ENCODE measurements around the gene UNC119B. TPM values are rescaled to one million over a fixed set of nuclear protein-coding genes. Genes with fewer than 3 reads are reported as not detected.

UNC119B gene
- total and polyA plus RNA-seq, 3 donors from 2014 or later, result 42.2 to 45.2 (median 43.3) TPM

DNA sequence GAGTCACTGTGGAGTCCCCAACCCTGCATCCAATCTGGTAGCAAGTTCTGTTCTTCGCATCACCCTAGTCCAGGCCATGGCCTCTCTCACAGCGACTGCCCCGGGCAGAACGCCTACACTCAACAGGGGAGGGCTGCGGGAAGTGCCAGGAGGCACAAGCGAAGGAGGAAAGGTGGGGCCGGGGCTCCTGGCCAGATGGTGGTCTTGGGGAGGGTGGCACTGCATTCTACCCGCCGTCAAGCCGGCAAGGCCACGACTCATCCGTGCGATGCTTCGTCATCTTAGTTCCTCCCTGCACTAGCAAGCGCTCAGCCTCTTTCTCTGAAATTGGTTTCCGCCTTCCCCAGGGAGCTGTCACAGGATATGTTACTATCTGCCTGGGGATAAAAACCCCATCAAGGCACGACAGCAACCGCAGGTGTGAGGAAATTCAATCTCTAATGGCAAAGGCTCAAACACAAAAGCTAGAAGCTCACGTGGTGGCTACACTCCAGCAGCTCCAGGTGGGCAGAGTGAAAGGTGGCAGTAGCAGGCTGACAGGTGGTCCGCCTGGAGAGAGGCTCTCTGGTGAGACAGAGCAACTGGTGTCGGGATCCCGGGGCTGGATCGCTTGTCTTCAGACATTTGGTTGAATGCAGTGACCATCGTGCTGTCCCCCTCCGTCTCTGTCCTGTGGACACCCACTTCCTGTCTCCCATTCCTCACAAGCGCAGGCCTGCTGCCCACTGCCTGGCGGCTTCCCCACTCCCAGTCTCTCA is 49.5 kb downstream of the UNC119B start:
- no peaks in the 10 kb centered on the region for H3K9me3 ChIP-seq
- intact Hi-C loops (cut with DNase I; ENCODE audit: low total_unique reads), result no loop called here
- 85 to 86% methylated on average over 24 to 27 of the region's 27 CpGs for WGBS, 2 donors
- no peak overlapping the region for H3K4me3 ChIP-seq
- no peak for TF ChIP-seq POLR2A (IDR thresholded peaks at IDR 0.05)
- TF ChIP-seq, protein P1, sequence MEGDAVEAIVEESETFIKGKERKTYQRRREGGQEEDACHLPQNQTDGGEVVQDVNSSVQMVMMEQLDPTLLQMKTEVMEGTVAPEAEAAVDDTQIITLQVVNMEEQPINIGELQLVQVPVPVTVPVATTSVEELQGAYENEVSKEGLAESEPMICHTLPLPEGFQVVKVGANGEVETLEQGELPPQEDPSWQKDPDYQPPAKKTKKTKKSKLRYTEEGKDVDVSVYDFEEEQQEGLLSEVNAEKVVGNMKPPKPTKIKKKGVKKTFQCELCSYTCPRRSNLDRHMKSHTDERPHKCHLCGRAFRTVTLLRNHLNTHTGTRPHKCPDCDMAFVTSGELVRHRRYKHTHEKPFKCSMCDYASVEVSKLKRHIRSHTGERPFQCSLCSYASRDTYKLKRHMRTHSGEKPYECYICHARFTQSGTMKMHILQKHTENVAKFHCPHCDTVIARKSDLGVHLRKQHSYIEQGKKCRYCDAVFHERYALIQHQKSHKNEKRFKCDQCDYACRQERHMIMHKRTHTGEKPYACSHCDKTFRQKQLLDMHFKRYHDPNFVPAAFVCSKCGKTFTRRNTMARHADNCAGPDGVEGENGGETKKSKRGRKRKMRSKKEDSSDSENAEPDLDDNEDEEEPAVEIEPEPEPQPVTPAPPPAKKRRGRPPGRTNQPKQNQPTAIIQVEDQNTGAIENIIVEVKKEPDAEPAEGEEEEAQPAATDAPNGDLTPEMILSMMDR (IDR thresholded peaks at IDR 0.05), result no peak
- no peak overlapping the region for H3K27ac ChIP-seq
- no peaks in the 10 kb centered on the region for H3K4me1 ChIP-seq
- no peaks in the 10 kb centered on the region for H3K36me3 ChIP-seq (ENCODE audit: low read depth, missing control alignments)
- DNase-seq, result no peak
- no peaks in the 10 kb centered on the region for H3K27me3 ChIP-seq

DNA sequence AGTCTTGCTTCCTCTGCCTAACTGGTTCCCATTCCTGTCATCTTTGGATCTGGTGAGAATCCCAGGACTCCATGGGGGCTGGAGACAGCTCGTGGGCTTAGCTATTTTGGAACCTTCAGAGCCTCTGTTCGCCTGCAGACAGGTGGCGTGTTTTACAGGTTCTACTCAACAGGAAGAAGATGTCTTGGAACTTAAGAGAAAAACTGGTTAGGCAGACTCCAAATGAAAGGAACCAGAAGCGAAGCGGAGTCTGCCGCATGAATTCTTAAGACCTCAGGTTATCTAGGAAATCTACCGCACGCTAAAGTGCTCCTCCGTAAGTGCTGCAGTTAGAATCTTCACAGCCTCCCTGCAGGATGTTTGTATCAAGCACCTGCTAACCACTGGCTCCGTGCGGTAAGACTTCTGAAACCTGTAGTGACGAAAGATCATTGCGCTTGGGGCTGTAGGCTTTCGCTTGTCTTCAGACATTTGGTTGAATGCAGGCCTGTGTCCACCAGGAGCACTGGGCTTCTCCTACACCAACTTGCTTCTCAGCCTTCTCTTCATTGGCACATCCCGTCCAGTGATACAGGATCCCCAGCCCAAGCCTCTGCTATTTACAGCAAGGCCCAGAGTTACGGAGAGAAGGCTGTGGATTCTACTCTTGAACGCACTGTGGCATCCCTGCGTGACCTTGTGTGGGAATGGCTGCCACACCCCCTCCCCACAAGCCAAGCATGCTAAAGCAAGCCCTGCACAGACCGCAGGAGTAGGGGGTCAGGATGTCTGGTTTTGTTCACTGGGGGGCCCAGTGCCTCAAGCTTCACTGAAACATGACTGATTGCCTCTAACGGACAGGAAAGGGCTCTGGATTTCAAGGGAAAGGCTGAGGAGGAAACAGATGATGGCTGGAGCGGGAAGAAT is 50.3 kb downstream of the UNC119B start:
- Histone ChIP-seq H3K4me1 (no peaks in the 10 kb centered on the region), H3K27ac (peak overlapping the region in 1 of 2 donors; percentile 1), H3K9me3 (no peaks in the 10 kb centered on the region), H3K4me3 (no peak overlapping the region), H3K36me3 (ENCODE audit: low read depth, missing control alignments) (no peaks in the 10 kb centered on the region), H3K27me3 (no peaks in the 10 kb centered on the region)
- intact Hi-C loops (cut with DNase I; ENCODE audit: low total_unique reads), result no loop called here
- TF ChIP-seq POLR2A (IDR thresholded peaks at IDR 0.05), result no peak
- TF ChIP-seq, protein P1 (IDR thresholded peaks at IDR 0.05), result no peak
- 89 to 93% methylated on average over 20 to 21 of the region's 21 CpGs for WGBS, 2 donors
- DNase-seq, result no peak

GRCh38 chr12:120761519-120761934 is 51.3 kb downstream of the UNC119B start:
- intact Hi-C loops (cut with DNase I; ENCODE audit: low total_unique reads), result no loop called here
- H3K4me3 ChIP-seq, result no peak overlapping the region
- TF ChIP-seq, protein P1 (IDR thresholded peaks at IDR 0.05), result no peak
- TF ChIP-seq POLR2A (IDR thresholded peaks at IDR 0.05), result no peak
- H3K27me3 ChIP-seq, result no peaks in the 10 kb centered on the region
- H3K9me3 ChIP-seq, result no peaks in the 10 kb centered on the region
- no peaks in the 10 kb centered on the region for H3K4me1 ChIP-seq
- DNase-seq, result no peak
- WGBS, 2 donors, result 54 to 69% methylated on average over 9 of the region's 9 CpGs
- H3K27ac ChIP-seq, result peak overlapping the region; percentile 0 to 1
- no peaks in the 10 kb centered on the region for H3K36me3 ChIP-seq (ENCODE audit: low read depth, missing control alignments)

- TF ChIP-seq, protein P1 (IDR thresholded peaks at IDR 0.05), result no peak
- no peak for TF ChIP-seq POLR2A (IDR thresholded peaks at IDR 0.05)
- peak overlapping the region in 1 of 2 donors; percentile 0 for H3K27ac ChIP-seq
- no peak for DNase-seq
- WGBS, 2 donors, result 40 to 42% methylated on average over 6 of the region's 6 CpGs
- H3K27me3 ChIP-seq, result no peaks in the 10 kb centered on the region
- no peaks in the 10 kb centered on the region for H3K9me3 ChIP-seq
- H3K4me3 ChIP-seq, result no peak overlapping the region
- intact Hi-C loops (cut with DNase I; ENCODE audit: low total_unique reads), result no loop called here
- H3K4me1 ChIP-seq, result no peaks in the 10 kb centered on the region
- H3K36me3 ChIP-seq (ENCODE audit: low read depth, missing control alignments), result no peaks in the 10 kb centered on the region
These were observed 51.8 kb downstream of the UNC119B start for GRCh38 chr12:120762086-120762485.

Data from testis (tissue), 3 donors.